NCI-H446 treated with DMSO at 0.1 percent for 48 hours (cell line): ENCODE data around the gene STX4.

ENCODE experiments used
- DNase-seq: peaks from one replicate; lab custom pipeline; 2025; lab: John Stamatoyannopoulos, UW

The STX4 gene

GRCh38 chr16:31083981-31084380 lies 50.6 kb downstream of the STX4 start:
- no peak for DNase-seq

DNA sequence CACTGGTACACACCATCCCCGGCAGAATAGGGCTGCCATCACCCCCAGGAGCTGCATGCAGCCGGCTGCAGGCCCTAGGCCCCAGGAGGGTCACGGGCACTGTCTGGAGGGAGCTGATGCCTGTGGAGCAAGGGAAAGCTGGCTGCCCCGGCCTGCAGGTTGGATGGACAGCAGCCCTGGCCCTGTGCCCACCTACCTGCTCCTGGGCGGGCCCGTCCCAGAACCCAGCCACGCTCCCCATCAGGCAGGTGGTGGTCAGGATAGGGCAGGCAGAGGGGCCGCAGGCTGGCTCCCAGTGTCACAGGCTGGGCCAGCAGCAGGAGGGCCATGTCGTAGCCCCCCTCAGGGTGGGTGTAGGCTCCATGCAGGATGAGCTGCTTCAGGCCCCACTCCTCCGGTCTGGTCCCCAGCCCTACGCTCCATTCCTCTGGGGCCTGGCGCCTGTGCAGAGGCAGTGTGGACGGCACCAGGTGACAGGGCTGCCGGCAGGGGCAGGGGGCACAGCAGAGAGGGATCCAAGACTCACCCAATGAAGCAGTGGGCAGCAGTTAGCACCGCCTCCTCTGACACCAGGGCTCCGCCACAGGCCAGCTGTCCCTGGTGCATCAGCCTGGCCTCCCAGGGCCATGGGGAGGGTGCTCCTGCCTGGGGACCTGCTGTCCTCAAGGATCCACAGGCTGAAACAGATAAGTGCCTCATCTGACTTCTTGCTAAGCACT lies 51.4 kb downstream of the STX4 start:
- DNase-seq = no peak

- no peak for DNase-seq
Observed at GRCh38 chr16:31085411-31085810, 52.1 kb downstream of the STX4 start.

GRCh38 chr16:31085873-31086628 lies 52.7 kb downstream of the STX4 start:
- no peak for DNase-seq

DNA sequence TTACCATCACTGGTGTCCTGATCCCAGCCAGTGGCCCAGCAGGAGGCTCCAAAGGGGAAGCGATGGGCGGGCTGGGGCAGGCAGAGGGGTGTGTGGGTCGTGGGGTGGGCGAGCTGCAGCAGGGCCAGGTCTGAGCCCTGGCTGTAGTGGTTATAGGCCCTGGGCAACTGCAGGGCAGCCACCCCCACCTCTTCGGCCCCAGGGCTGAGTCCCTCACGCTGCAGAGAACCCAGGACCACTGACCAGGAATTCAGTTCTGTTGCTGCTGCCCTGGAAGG lies 53.2 kb downstream of the STX4 start:
- DNase-seq = no peak

GRCh38 chr16:31087481-31087880 lies 54.1 kb downstream of the STX4 start:
- DNase-seq = no peak

DNA sequence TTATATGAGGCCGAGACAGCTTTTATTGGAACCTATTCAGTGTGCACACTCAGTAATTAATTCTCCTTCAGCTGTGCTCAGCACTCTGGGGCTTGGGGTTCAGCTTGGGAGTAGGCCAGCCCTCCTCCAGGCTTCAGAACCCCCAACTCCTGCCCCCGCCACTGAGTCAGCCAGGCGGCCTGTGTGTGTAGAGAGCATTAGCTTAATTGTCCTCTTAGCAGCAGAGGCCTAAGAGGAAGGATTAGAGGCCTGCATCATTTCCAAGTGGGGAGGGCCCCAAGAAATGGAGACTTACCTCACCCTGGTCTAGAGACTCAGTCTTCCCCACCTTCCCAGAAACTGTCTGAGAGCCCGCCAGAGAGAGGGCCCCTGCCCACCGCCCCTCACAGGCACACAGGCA lies 54.6 kb downstream of the STX4 start:
- DNase-seq = no peak

- no peak for DNase-seq
Observed at GRCh38 chr16:31088459-31089183, 55.3 kb downstream of the STX4 start, which contains the start of gene PRSS53. PRSS53 (minus strand) TSS chr16:31088943; CDS start chr16:31088809, 134 bp downstream.

GRCh38 chr16:31089199-31089598 lies 55.8 kb downstream of the STX4 start:
- DNase-seq = no peak
